Stimulated activated naive CD4-positive, alpha-beta T cell treated with Interleukin-2 at 50 U/mL for 16 hours (primary cell): Measurements from ENCODE around the gene ESPN.

Experiments
- DNase-seq: peaks from one replicate; lab custom pipeline; 2025; lab: John Stamatoyannopoulos, UW

The ESPN gene

DNA sequence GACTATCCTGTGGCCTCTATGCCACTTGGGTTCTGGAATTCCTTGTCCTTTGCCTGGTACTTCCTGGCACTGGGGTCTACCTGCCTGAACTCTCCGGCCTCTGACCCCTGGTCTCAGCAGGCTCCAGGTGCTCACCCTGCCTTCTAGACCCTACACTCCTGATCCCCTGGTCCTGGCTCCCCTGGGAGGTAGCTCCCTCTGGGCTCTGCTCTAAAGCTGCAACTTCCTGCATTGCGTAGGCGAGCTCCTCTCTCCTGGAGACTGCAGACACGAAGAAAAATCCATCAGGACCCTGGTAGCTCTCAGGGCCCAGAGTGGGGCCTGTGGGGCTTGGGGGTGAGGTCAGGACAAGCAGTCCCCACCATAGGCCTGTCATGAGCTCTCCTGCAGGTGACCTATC is 74.7 kb downstream of the ESPN start:
- no peak for DNase-seq

- no peak for DNase-seq
These were observed 76.1 kb downstream of the ESPN start for GRCh38 chr1:6500544-6501278.

GRCh38 chr1:6501279-6501813 is 76.8 kb downstream of the ESPN start:
- DNase-seq, result no peak

GRCh38 chr1:6502000-6502891 is 77.7 kb downstream of the ESPN start:
- DNase-seq, result no peak

DNA sequence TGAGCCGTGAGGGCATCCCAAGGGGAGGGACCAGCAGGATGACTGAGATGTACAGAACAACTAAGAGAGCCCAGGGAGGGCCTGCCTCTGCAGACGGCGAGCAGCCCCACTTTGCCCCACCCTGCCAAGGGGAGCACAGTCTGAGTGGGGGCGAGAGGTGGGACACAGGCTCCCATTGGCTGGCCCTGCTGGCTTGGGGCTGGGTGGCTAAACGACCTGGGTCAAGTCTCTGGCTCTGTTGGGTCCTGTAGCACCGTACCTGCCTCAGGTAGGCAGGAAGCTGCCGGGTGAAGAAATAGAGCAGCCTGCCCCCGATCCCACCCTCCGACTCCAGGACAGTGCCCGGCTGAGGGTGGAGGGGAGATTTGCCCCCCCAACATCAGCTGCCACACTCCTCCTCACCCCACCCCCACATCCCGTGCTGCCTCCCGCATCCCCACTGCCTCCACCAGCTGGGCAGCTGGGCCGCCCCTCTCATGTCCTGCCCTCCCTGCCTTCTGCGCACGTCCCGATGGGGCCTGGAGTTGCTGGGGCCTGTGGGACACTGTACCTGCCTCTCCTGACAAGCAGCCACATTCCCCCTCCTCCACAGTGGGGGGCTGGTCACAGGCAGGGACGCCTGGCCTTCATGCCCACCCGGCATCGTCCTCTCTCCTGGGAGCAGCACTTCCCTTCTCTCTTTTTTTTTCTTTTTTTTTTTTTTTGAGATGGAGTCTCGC is 79.5 kb downstream of the ESPN start:
- no peak for DNase-seq

GRCh38 chr1:6504887-6505286 is 80.3 kb downstream of the ESPN start:
- no peak for DNase-seq

DNA sequence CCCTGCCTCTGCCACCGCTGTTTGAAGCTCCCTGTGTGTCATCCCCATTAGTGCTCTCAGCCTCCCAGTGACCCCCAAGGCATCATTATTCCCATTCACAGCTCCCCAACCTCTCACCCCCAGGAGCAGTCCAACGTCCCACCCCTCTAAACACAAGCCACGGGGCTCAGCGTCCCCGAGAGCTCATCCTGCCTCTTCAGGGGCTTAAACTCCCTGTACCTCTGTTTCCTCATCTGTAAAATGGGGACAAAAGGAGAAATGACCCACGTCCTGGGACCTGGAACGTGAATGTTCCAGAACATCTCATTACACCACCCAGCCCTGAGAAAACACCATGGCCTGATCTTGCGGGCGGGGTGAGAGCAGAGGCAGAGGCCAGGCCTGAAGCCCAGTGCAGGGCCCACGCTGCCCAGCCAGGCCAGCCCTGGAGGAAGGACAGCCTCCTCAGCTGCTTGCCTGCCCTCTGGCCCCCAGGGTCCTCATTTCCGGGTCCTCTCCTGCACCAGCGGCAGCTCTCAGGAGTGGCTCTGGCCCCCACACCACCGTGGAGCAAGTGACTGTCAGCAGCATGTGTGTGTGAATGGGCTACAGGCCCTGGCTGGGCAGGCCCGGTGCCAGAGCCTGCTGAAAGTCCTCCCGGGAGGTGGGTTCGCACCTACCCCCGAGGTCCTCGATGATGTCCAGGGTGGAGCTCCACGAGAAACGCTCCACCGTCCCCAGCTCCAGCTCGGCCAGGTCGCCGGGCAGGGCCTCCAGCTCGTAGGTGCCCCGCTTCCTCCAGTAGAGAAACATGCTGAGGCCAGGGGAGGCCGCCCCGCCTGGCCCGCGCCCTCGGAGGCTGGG is 81.0 kb downstream of the ESPN start:
- no peak for DNase-seq

DNA sequence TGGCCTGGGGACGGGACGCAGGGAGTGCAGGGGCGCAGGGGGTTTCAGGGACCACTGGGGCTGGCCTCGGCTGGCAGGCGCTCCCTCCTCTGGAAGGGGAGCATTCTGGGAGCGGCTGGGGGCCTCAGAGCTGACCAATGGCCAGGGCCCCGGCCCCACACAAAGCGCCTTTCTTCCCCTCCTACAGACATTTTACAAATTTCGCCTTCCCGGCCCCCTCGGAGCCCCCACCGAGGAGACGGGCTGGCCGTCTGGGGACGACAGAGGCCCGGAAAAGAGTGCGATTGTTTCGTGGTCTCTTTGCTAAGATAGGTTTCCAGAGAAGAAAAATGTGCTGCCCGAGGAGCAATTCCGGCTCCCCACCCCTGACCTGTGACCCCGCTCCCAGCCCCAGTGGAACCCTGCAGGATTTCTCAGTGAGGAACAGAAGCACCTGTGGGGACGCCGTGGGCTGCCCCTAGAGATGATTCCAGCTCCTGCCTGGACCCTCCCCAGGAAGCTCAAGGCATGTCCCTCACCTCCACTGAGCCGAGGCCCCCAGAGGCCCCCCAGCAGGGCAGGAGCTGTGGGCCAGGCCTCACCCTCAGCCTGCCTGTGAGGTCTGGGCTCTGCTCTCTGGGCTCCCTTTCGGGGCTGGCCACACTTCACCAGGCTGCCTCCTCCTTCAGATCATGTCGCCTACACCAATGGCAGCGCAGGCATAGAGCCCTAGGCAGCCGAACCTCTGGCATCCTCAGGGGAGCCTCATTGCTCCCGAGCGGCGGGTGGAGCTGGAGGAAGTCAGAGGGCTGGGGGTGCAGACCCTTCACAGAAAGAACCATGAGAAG is 81.8 kb downstream of the ESPN start:
- no peak for DNase-seq

GRCh38 chr1:6507037-6507428 is 82.5 kb downstream of the ESPN start:
- no peak for DNase-seq

DNA sequence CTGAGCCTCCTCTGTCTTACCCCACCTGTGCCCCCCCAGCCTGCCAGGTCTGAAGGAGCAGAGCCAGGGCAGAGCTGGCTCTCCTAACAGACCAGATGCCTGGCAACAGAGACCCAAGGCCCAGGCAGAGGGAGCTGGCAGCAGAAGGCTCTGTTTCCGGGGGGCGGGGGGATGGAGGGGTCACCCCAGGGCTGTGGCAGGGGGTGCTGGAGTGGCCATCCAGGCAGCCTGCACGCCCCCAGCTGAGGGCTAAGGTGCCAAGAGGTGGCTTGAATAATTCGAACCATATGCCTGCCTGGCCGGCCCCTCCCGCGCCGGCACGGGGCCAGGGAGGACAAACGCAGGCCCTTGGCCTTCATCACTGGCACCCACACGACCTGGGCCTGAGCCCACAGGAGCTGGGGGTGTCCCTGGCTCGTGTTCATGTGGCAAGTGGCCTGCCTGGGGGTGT is 82.9 kb downstream of the ESPN start:
- DNase-seq, result no peak

DNA sequence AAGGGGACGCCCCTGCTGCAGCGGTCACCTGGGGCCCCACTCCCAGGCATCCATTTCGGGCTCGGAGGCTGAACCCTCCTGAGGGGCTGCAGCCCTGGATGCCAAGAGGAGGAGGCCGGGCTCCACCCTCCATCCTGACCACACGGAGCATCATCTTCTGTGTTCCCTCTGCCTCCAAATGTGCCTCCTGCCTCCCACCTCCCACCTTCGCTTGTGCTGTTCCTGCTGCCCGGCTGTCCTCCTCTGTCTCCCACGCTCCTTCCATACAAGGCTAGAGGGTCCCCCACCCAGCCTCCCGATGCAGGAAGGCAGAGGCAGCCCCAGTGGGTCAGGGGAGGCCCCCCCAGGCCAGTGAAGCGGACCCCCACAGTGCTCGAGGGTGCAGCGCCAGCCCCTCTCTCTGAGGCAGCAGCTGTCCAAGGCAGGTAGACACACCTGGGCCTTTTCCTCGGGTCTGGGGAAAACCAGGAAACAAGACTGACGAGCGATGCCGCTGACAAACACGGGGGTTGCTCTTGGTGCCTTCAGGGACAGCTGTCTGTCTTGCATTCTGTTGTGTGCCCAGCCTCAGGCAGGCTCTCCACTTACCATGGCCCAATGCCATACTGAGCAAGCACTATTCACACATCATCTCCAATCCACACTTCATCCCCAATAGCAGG is 83.7 kb downstream of the ESPN start:
- no peak for DNase-seq

DNA sequence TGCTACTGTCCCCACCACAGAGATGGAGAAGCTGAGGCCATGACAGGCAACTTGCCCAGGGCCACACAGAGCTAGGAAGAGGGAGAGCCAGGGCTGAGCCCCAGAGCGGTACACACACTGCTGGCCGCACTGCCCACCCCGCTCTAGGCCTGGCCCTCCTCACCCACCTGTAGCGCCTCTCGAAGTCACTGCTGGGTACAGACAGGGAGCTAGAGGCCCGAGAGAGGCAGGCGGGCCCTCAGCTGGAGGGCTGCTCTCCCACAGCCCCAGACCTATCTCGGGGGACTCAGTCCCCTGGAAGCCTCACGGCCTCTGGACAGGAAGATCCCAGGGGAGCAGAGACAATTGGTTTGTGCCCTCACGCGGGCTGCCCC is 84.2 kb downstream of the ESPN start:
- DNase-seq, result no peak

DNA sequence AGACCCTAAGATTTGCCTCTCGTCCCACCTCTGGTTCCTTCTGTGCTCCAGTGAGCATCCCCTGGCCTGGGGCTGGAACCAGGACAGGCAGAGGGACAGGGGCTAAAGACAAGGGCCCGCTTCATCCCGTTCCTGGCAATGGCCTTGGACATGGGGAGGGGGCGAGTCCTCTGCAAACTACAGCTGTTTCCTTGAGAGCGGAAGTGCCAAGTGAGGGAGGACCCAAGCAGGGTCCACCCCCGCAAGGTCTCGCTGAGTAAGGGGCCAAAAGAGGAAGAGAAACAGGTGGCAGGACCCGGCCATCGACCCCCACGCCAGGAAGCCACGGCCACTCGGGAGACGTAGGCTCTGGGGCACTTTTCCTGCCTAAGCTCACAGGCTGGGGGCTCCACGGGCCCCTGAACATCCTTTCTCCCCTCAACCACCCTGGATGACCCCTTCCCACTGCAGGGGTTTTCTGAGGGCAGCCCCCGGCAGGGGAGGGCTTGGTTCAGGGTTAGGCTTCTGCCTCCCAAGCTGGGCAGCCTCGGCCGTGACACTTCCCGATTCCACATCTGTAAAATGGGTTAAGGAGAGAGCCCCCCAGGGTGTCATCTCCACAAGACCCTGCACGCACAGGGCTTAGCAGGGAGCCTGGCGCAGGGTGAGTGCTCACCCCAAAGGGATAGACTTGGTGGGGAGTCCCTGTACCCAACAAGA is 84.8 kb downstream of the ESPN start:
- no peak for DNase-seq

- DNase-seq, result no peak
These were observed 85.3 kb downstream of the ESPN start for GRCh38 chr1:6509919-6510291.

DNA sequence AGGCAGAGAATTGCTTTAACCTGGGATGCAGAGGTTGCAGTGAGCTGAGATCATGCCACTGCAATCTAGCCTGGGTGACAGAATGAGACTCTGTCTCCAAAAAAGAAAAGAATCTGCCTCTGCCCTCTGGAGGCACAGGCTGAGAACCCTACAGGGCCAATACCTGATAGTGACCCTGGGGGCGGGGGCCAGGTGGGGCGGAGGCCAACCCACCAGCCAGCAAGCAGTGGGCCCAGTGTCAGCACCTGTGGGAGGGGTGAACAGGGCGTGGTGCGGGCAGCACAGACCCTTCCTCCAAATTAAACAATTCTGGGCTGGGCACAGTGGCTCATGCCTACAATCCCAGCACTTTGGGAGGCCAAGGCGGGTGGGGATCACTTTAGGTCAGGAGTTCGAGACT is 85.9 kb downstream of the ESPN start:
- no peak for DNase-seq
